GM18520 (cell line): ENCODE measurements around the gene GNG7.

Experiments used
- ATAC-seq: cut with Tn5 transposase; IDR thresholded peaks from one replicate; pipeline ENCODE4 v1.9.1; 2021; ENCODE audit not compliant: unreplicated experiment

GNG7 gene

DNA sequence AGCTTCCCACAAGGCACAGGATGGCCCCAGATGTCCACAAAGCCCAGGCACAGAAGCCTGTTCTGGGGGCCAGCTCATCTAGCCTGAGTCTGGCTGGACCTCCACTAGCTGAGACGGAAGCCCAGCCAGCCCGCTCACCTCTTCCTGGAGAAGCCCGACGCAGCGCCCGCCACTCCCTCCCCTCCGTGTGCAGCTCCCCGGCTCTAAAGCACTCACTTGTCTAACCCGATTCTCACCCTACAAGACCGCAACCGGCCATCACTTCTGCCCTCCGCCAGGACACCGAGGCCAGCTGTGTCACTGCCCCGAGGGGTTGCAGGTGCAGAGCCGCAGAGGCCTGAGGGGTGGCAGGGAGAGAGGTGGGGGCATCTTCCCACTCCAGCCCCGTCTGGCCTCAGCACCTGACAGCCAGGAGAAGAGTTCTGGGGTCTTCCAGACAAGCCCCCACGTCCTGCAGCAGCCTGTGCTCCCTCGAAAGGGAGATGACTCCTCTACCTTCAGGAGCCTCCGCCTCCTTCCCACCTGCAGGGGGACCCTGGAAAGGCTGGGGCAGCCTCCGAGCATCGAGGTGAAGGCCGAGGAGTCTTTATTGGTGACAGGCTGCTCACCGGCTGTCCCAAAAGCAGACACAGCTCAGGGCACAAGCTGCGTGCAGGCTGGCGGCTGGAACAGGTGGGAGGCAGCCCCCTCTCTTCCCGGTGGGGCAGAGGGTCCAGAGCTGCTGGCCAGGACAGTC, 24.6 kb upstream of the GNG7 start:
- ATAC-seq: no peak

DNA sequence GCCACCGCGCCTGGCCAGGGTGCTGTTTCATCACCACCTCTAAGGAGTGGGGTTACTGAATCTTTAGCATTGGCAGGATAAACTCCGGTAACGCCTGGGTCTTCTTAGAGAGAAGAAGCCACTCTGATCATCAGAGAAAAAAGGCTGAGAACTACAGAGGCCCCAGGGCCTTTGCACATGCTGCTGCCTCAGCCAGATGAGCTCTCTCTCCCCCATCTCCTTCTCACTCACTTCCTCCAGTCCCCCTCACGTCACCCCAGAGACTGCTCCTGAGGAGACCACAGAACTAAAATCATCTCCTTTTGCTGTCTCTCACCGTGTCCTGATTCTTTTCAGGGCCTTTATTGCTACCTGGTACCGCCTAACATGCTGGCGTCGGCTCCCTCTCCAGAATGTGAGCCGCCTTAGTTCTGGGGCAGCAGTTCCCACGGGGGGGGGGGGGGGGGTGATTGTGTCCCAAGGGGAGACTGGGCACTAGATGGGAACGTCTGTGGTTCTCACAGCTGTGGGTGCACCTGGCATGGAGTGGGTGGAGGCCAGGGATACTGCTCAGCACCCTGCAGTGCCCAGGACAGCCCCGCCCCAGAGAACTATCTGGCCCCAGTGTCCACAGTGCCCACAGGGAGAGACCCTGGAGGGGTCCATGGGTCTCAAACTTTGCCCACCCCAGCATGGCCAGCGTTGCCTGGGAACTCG, 23.8 kb upstream of the GNG7 start:
- no peak for ATAC-seq

GRCh38 chr19:2724148-2724557, 21.7 kb upstream of the GNG7 start:
- ATAC-seq: no peak

- no peak for ATAC-seq
These were observed 21.3 kb upstream of the GNG7 start for GRCh38 chr19:2723747-2724146.

GRCh38 chr19:2723345-2723715, 20.8 kb upstream of the GNG7 start:
- ATAC-seq: no peak

DNA sequence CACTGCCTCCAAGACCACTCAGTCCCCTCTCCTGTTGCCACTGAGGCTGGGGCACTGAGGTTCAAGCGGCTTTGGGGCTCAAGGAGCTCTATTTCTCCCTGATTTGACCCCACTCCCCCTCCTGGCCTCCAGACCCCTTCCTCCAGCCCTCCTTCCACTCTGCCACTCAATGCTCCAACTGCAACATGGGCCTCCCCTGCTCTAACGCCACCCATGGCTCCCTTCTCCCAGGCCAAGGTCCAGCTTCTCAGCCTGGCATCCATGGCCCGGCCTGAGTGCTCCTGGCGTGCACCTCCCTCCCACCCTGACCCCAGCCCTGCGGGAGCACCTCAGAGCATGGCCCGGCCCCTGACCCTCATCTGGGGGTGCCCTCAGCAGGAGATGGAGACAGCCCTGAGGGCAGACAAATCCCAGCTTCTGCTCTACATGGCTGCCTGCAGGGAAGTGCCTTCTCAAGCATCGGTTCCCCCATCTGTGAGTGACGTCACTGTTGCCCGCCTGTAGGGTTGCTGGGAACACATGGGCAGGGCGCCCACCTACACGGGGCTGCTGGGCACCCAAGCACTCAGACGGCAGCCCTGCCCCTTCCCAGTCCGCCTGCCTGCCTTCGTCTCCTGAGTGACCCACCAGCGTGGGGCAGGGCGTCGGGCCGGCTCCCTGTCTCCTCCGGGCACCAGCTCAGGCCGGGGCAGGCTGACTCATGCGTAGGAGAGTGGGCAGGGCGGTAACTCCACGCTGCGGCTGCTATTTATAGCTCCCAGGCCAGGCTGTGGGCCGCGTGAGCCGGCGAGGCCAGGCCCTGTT, 20.2 kb upstream of the GNG7 start:
- ATAC-seq: no peak

- ATAC-seq: no peak
These were observed 19.4 kb upstream of the GNG7 start for GRCh38 chr19:2721570-2722540.

GRCh38 chr19:2720777-2721569, 18.5 kb upstream of the GNG7 start, which contains the start of gene DIRAS1:
TSS of gene DIRAS1 (minus strand) at chr19:2721372. CDS start at chr19:2717806, 3,566 bp downstream.
- no peak for ATAC-seq

DNA sequence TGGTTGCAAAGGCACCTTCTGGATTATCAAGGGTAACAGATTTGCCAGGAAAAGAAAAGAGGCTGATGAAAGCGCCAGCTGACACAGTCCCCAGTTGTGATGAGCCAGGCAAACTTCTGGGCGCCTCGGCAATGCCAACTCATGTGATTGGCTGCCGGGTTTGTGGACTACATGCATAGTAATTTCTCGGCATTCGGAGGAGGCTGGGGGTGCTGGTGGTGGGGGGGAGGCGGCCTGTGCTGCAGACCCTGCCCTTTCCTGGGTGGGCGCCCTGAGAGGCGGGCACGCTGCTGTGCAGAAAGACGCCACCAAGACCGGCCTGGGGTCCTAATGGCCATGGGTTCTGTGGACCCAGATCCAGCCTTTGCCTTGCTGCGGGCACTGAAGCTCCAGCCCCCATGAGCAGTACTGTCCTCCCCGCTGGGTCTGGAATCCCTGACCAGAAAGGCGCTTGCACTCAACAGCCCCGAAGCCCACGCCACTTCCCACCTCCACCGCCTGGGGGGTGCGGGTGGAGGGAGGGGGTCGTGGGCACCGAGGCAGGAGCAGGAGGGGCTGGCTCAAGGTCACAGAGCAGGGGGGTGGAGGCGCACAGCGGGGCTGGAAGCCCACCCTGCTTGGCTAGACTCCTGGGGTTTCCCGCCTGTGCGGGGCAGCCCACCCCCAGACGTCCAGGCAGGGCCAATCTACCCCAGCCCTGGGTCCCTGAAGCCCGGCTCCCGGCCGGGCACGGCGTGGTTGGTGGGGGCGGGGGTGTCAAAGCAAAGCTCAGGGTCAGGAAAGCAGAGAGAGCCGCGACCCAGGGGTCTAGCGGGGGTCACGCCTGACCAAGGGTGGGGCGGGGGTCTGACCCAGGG, 17.7 kb upstream of the GNG7 start:
- ATAC-seq: no peak

- no peak for ATAC-seq
These were observed 16.8 kb upstream of the GNG7 start for GRCh38 chr19:2719232-2719735.

DNA sequence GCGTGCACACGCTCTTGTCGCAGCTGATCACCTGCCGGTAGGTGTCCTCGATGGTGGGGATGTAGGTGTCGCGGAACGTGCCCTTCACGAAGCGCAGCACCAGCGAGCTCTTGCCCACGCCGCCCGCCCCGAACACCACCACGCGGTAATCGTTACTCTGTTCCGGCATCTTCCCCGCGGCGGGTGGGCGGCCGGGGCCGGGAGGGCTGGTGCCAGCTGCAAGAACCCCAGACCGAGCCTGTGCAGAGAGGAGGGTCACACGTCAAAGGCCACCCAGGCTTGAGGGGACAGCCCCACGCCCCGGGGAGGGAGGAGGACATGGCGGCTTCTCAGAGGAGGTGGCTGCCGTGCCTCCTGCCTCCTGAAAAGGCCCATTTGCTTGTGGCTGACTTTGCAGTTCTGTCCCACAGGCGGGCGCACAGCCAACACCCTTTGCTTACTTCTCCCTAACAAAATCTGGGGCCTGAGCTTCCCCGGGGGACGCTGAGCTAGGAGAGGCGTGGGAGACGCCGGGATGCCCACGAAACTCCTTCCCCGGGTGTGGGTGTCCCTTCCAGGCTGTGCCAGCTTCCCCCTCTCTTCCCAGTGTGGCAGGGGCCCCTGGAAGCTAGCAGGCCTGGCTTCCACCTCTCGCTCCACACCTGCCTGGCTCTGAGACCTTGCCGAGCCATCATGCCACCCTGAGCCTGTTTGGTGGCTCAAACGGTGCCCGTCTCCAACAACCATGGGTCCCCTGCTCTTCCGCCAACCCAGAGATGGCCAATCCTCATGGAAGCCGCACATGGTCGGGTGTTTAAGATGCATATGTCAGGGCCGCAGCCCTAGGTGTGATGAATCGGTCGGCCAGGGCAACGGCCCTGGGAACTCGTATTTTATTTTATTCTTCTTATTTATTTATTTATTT, 15.4 kb upstream of the GNG7 start:
- ATAC-seq: no peak

DNA sequence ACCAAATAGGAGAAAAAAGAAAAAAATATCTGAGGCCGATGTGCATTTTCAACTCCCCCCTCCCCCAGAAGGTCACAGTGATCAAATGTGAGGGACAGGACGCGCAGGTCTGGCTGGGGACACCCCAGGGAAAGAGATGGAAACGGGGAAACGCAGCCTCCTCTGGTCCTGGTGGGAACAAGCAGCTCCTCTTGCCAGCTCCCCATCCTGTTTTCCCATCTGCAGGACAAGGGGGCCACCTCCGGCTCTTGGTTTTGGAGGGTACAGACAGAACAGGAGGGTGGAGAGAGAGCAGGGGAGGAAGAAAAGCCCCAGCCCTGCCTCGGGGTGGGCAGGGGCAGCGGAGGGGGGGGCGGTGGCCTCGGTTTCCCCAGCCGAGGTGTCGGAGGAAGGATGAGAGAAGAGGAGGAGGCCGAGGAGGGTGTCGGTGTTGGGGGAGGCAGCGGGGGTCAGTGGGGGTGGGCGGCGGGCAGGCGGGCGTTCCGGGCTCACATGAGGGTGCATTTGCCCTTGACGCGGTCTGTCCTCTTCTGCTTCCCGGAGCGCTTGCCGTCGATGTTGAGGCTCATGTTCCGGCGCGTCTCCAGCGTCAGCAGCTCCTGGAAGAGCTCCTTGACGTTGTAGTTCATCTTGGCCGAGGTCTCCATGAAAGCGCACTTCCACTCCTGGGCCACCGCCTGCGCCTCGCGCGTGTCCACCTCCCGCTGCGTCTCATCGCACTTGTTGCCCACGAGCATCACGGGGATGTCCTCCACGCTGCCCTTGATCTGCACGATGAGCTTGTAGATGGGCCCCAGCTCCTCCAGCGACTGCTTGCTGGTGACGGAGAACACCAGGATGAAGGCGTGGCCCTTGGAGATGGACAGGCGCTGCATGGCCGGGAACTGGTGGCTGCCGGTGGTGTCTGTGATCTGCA, 14.5 kb upstream of the GNG7 start:
- no peak for ATAC-seq

- ATAC-seq: no peak
These were observed 13.8 kb upstream of the GNG7 start for GRCh38 chr19:2716275-2716650.

DNA sequence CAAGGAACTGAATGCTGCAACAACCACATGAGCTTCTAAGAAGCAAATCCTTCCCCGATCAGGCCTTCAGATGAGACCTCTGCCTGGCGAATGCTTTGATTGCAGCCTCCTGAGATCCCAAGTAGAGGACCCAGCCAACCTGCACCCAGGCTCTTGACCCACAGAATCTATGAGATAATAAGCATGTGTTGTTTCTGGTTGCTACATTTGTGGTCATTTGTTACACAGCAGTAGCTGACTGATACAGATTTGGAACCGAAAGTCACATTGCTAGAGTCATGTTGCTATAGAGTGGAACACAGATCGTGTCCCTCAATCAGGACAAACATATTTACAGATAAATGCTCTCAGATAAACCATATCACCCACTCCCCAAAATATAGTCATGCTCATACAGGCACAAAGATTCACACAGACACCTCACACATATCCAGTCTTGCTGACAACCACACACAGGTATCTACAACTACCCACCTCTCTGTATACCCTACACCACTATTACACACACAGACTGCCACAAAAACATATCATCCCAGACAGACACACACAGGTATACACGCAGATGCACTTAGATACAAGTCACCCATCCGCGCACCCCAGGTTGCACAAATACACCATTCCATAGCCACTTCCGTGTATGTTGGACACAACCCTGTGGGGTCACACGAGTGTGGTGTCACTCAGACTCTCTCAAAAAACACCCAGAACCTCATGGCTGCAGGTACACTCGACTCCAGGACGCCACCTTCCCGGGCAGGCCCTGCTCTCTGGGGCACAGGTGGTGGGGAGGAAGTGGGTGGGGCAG, 13.2 kb upstream of the GNG7 start:
- no peak for ATAC-seq

DNA sequence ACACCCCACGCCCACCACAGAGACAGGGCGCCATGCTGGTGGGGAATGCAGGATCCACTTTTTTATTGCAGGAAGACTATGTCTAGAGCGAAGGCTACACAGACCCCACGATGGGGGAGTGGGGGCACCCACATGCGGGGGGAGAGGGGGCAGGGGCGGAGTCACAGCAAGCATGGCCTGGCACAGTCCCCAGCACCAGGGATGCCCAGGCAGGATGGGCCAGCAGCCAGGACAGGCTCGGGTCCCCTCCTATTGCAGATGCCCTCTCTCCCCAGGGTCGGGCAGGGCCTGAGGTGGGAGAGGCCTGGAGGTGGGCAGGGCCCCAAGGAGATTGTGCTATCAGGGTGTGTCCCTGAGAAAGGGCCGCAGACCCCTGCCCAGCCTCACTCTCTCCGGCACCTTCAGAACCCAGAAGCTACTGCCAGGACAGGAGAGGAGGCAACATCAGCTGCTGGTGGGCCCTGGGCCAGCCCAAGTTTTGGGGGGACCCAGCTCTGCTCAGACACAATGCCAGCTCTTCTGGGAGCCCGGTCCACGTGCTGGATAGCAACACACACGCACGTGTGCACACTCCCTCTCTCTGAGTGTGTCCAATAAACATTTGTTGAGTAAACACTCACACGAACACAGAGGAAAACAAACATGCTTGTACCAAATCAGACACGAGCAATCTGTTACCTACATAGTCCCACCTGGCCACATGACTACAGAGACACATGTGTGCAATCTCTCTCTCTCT, 12.2 kb upstream of the GNG7 start:
- ATAC-seq: no peak
